ENCODE data around the gene CCSER1.

Gene CCSER1

GRCh38 chr4:90112715-90113114, 14.5 kb upstream of the CCSER1 start:
- H3K4me1 ChIP-seq (ENCODE audit: control insufficient read depth, insufficient read depth, low read length) = no peaks in the 10 kb centered on the region
- no peaks in the 10 kb centered on the region for H3K9me3 ChIP-seq (replicated peaks; ENCODE audit: low read length)
- no peak overlapping the region for H3K4me3 ChIP-seq (ENCODE audit: low read length)

GRCh38 chr4:90113881-90114457, 13.2 kb upstream of the CCSER1 start:
- Histone ChIP-seq H3K4me1 (ENCODE audit: control insufficient read depth, insufficient read depth, low read length) (no peaks in the 10 kb centered on the region), H3K27me3 (ENCODE audit: control insufficient read depth, insufficient read depth, low read length) (no peaks in the 10 kb centered on the region), H3K4me3 (ENCODE audit: low read length) (no peak overlapping the region), H3K9ac (ENCODE audit: low read depth, low read length) (no peak overlapping the region), H3K4me2 (ENCODE audit: low read length) (no peak overlapping the region), H3K36me3 (ENCODE audit: insufficient read depth, low read length) (no peaks in the 10 kb centered on the region), H3K9me3 (replicated peaks; ENCODE audit: low read length) (no peaks in the 10 kb centered on the region)

More at GRCh38 chr4:90112715-90113114, 14.5 kb upstream of the CCSER1 start:
- Histone ChIP-seq H3K27me3 (ENCODE audit: control insufficient read depth, insufficient read depth, low read length) (no peaks in the 10 kb centered on the region), H3K36me3 (ENCODE audit: insufficient read depth, low read length) (no peaks in the 10 kb centered on the region), H3K9ac (ENCODE audit: low read depth, low read length) (no peak overlapping the region), H3K4me2 (ENCODE audit: low read length) (no peak overlapping the region)

- Histone ChIP-seq H3K4me1 (ENCODE audit: control insufficient read depth, insufficient read depth, low read length) (no peaks in the 10 kb centered on the region), H3K4me3 (ENCODE audit: low read length) (no peak overlapping the region), H3K9ac (ENCODE audit: low read depth, low read length) (no peak overlapping the region), H3K36me3 (ENCODE audit: insufficient read depth, low read length) (no peaks in the 10 kb centered on the region), H3K4me2 (ENCODE audit: low read length) (no peak overlapping the region), H3K27me3 (ENCODE audit: control insufficient read depth, insufficient read depth, low read length) (no peaks in the 10 kb centered on the region), H3K9me3 (replicated peaks; ENCODE audit: low read length) (no peaks in the 10 kb centered on the region)
Measured at GRCh38 chr4:90118527-90119195, 8.5 kb upstream of the CCSER1 start.

- Histone ChIP-seq H3K9ac (ENCODE audit: low read depth, low read length) (no peak overlapping the region), H3K4me3 (ENCODE audit: low read length) (no peak overlapping the region), H3K9me3 (replicated peaks; ENCODE audit: low read length) (no peaks in the 10 kb centered on the region), H3K4me2 (ENCODE audit: low read length) (no peak overlapping the region), H3K4me1 (ENCODE audit: control insufficient read depth, insufficient read depth, low read length) (no peaks in the 10 kb centered on the region), H3K36me3 (ENCODE audit: insufficient read depth, low read length) (no peaks in the 10 kb centered on the region), H3K27me3 (ENCODE audit: control insufficient read depth, insufficient read depth, low read length) (no peaks in the 10 kb centered on the region)
Measured at GRCh38 chr4:90120037-90120436, 7.2 kb upstream of the CCSER1 start.

GRCh38 chr4:90120815-90121214, 6.4 kb upstream of the CCSER1 start:
- Histone ChIP-seq H3K4me3 (ENCODE audit: low read length) (no peak overlapping the region), H3K27me3 (ENCODE audit: control insufficient read depth, insufficient read depth, low read length) (no peaks in the 10 kb centered on the region), H3K9ac (ENCODE audit: low read depth, low read length) (no peak overlapping the region), H3K4me1 (ENCODE audit: control insufficient read depth, insufficient read depth, low read length) (no peaks in the 10 kb centered on the region), H3K36me3 (ENCODE audit: insufficient read depth, low read length) (no peaks in the 10 kb centered on the region), H3K9me3 (replicated peaks; ENCODE audit: low read length) (no peaks in the 10 kb centered on the region), H3K4me2 (ENCODE audit: low read length) (no peak overlapping the region)

GRCh38 chr4:90121676-90122354, 5.4 kb upstream of the CCSER1 start:
- Histone ChIP-seq H3K9me3 (replicated peaks; ENCODE audit: low read length) (no peaks in the 10 kb centered on the region), H3K4me2 (ENCODE audit: low read length) (no peak overlapping the region), H3K27me3 (ENCODE audit: control insufficient read depth, insufficient read depth, low read length) (peaks cover 4% of the 10 kb centered on the region), H3K4me1 (ENCODE audit: control insufficient read depth, insufficient read depth, low read length) (no peaks in the 10 kb centered on the region), H3K4me3 (ENCODE audit: low read length) (no peak overlapping the region), H3K36me3 (ENCODE audit: insufficient read depth, low read length) (no peaks in the 10 kb centered on the region), H3K9ac (ENCODE audit: low read depth, low read length) (no peak overlapping the region)

GRCh38 chr4:90122355-90122748, 4.8 kb upstream of the CCSER1 start:
- no peaks in the 10 kb centered on the region for H3K9me3 ChIP-seq (replicated peaks; ENCODE audit: low read length)
- peaks cover 1% of the 10 kb centered on the region for H3K4me1 ChIP-seq (ENCODE audit: control insufficient read depth, insufficient read depth, low read length)
- no peaks in the 10 kb centered on the region for H3K36me3 ChIP-seq (ENCODE audit: insufficient read depth, low read length)
- peaks cover 9% of the 10 kb centered on the region for H3K27me3 ChIP-seq (ENCODE audit: control insufficient read depth, insufficient read depth, low read length)
- no peak overlapping the region for H3K4me3 ChIP-seq (ENCODE audit: low read length)
- H3K9ac ChIP-seq (ENCODE audit: low read depth, low read length) = no peak overlapping the region
- no peak overlapping the region for H3K4me2 ChIP-seq (ENCODE audit: low read length)

GRCh38 chr4:90124276-90124675, 2.9 kb upstream of the CCSER1 start:
- Histone ChIP-seq H3K9ac (ENCODE audit: low read depth, low read length) (no peak overlapping the region), H3K36me3 (ENCODE audit: insufficient read depth, low read length) (no peaks in the 10 kb centered on the region), H3K27me3 (ENCODE audit: control insufficient read depth, insufficient read depth, low read length) (peaks cover 27% of the 10 kb centered on the region), H3K4me2 (ENCODE audit: low read length) (no peak overlapping the region), H3K4me3 (ENCODE audit: low read length) (no peak overlapping the region), H3K9me3 (replicated peaks; ENCODE audit: low read length) (no peaks in the 10 kb centered on the region), H3K4me1 (ENCODE audit: control insufficient read depth, insufficient read depth, low read length) (peaks cover 8% of the 10 kb centered on the region)

- Histone ChIP-seq H3K4me3 (ENCODE audit: low read length) (peak overlapping the region; percentile 66), H3K9ac (ENCODE audit: low read depth, low read length) (no peak overlapping the region), H3K9me3 (replicated peaks; ENCODE audit: low read length) (no peaks in the 10 kb centered on the region), H3K4me2 (ENCODE audit: low read length) (peak overlapping the region; percentile 83), H3K27me3 (ENCODE audit: control insufficient read depth, insufficient read depth, low read length) (peaks cover 28% of the 10 kb centered on the region), H3K36me3 (ENCODE audit: insufficient read depth, low read length) (no peaks in the 10 kb centered on the region), H3K4me1 (ENCODE audit: control insufficient read depth, insufficient read depth, low read length) (peaks cover 8% of the 10 kb centered on the region)
Measured at GRCh38 chr4:90126805-90127204, 389 bp upstream of the CCSER1 start.

- peaks cover 8% of the 10 kb centered on the region for H3K4me1 ChIP-seq (ENCODE audit: control insufficient read depth, insufficient read depth, low read length)
- peaks cover 28% of the 10 kb centered on the region for H3K27me3 ChIP-seq (ENCODE audit: control insufficient read depth, insufficient read depth, low read length)
- peak overlapping the region; percentile 66 for H3K4me3 ChIP-seq (ENCODE audit: low read length)
- H3K4me2 ChIP-seq (ENCODE audit: low read length) = peak overlapping the region; percentile 83
- no peaks in the 10 kb centered on the region for H3K9me3 ChIP-seq (replicated peaks; ENCODE audit: low read length)
- no peaks in the 10 kb centered on the region for H3K36me3 ChIP-seq (ENCODE audit: insufficient read depth, low read length)
- H3K9ac ChIP-seq (ENCODE audit: low read depth, low read length) = no peak overlapping the region
Measured at GRCh38 chr4:90127706-90128345, 632 bp downstream of the CCSER1 start.

GRCh38 chr4:90128961-90129495, 1.8 kb downstream of the CCSER1 start:
- Histone ChIP-seq H3K9ac (ENCODE audit: low read depth, low read length) (no peak overlapping the region), H3K9me3 (replicated peaks; ENCODE audit: low read length) (no peaks in the 10 kb centered on the region), H3K4me2 (ENCODE audit: low read length) (no peak overlapping the region), H3K27me3 (ENCODE audit: control insufficient read depth, insufficient read depth, low read length) (peaks cover 28% of the 10 kb centered on the region), H3K4me3 (ENCODE audit: low read length) (no peak overlapping the region), H3K4me1 (ENCODE audit: control insufficient read depth, insufficient read depth, low read length) (peaks cover 8% of the 10 kb centered on the region), H3K36me3 (ENCODE audit: insufficient read depth, low read length) (no peaks in the 10 kb centered on the region)
